K562 (cell line): ENCODE data around the gene ERICH2. TPM values are rescaled to one million over a fixed set of nuclear protein-coding genes. Genes with fewer than 3 reads are reported as not detected.

Source experiments
- ATAC-seq: fragments of 200-7000 bp; cut with Tn5 transposase; 3 replicates; pipeline ENCODE4 v1.9.1; 2020; ENCODE audit warnings: moderate library complexity
- BruUV-seq: library from RNA; stranded (reverse); fragments of 400-500 nt; replicated peaks from 2 replicates; lab custom pipeline; 2021; lab: Mats Ljungman, UMichigan
- CTCF ChIA-PET: fragments of 300-600 bp; formaldehyde crosslinking; extraction: SDS; loops from one replicate; lab custom pipeline; 2021; ENCODE audit warnings: low intra/inter-chr PET ratio; lab: Yijun Ruan, JAX
- POLR2A ChIA-PET: fragments of 300-600, 350-650 bp; sonication (Branson Sonifier 250); formaldehyde crosslinking; extraction: SDS; loops from one replicate; lab custom pipeline; 2021; ENCODE audit warnings: antibody characterized with exemption, inconsistent platforms; lab: Yijun Ruan, JAX
- DNase-seq, 4 experiments: peaks; one replicate each; pipeline versions ENCODE4 v3.0.0 to v3.0.0-alpha.2; 2011 to 2018; ENCODE audit warnings: low spot score in 3 of 4, mixed read lengths in 3 of 4; ENCODE audit errors: extremely low read depth in 1 of 4
- FAIRE-seq: peaks from 2 replicates; lab custom pipeline; 2011; peaks lifted over from hg19 to GRCh38; lab: Jason Lieb, UNC
- H2AFZ ChIP-seq: 2 replicates; pipeline ENCODE4 v1.6.0; 2011; ENCODE audit warnings: low read depth, low read length, control low read depth, inconsistent platforms
- H3K27ac ChIP-seq: fragments of 200-600 bp; 3 replicates; pipeline ENCODE4 v1.8.0; 2011; ENCODE audit warnings: low read depth, mild to moderate bottlenecking, control low read depth, inconsistent platforms, low read length, moderate library complexity, mixed read lengths; ENCODE audit errors: extremely low read depth
- H3K27me3 ChIP-seq, 2 experiments: fragments of 300-600 bp in 1 of 2; 2 replicates in 1 of 2; 3 replicates in 1 of 2; pipeline versions ENCODE4 v1.6.0 to v1.8.0; 2011; ENCODE audit warnings: inconsistent platforms in 2 of 2, low read length in 2 of 2, mild to moderate bottlenecking in 1 of 2, mixed read lengths in 1 of 2, moderate library complexity in 1 of 2; ENCODE audit not compliant: control insufficient read depth in 2 of 2, insufficient read depth in 2 of 2
- H3K36me3 ChIP-seq: fragments of 300-600 bp; 3 replicates; pipeline ENCODE4 v1.8.0; 2011; ENCODE audit warnings: mild to moderate bottlenecking, low read length, inconsistent platforms; ENCODE audit not compliant: control insufficient read depth, insufficient read depth
- H3K4me1 ChIP-seq, 2 experiments: fragments of 200-600 bp in 1 of 2; replicated peaks in 1 of 2; 2 replicates in 1 of 2; 3 replicates in 1 of 2; pipeline versions ENCODE4 v1.5.1 to v1.8.0; 2011; ENCODE audit warnings: inconsistent platforms in 2 of 2, low read length in 2 of 2, mild to moderate bottlenecking in 1 of 2, mixed read lengths in 1 of 2, moderate library complexity in 1 of 2; ENCODE audit not compliant: control insufficient read depth in 2 of 2, insufficient read depth in 2 of 2
- H3K4me2 ChIP-seq: 2 replicates; pipeline ENCODE4 v1.6.1; 2011; ENCODE audit warnings: low read length, control low read depth, inconsistent platforms, mixed read lengths; ENCODE audit not compliant: insufficient read depth
- H3K4me3 ChIP-seq: fragments of 200-600 bp; sonication (generic), shearing (Covaris generic); 2 replicates; pipeline ENCODE4 v1.5.1; 2016; ENCODE audit warnings: control low read depth, inconsistent platforms
- H3K79me2 ChIP-seq: fragments of 200-600 bp; 3 replicates; pipeline ENCODE4 v1.8.0; 2011; ENCODE audit warnings: low read length, inconsistent platforms; ENCODE audit not compliant: control insufficient read depth, insufficient read depth
- H3K9ac ChIP-seq, 2 experiments: 2 replicates each; pipeline versions ENCODE4 v1.6.0 to v1.6.1; 2011; ENCODE audit warnings: low read depth in 2 of 2, low read length in 2 of 2, control low read depth in 1 of 2, inconsistent platforms in 1 of 2, mild to moderate bottlenecking in 1 of 2, mixed read lengths in 1 of 2; ENCODE audit not compliant: insufficient read depth in 1 of 2
- H3K9me1 ChIP-seq: one replicate; pipeline ENCODE4 v1.6.0; 2011; ENCODE audit warnings: inconsistent platforms, mild to moderate bottlenecking, low read length, moderate library complexity; ENCODE audit not compliant: control insufficient read depth, insufficient read depth
- H3K9me3 ChIP-seq: replicated peaks from 2 replicates; pipeline ENCODE4 v1.5.1; 2011; ENCODE audit warnings: low read depth, low read length, inconsistent platforms; ENCODE audit not compliant: control insufficient read depth, insufficient read depth
- H4K20me1 ChIP-seq: replicated peaks from 2 replicates; pipeline ENCODE4 v1.6.1; 2011; ENCODE audit warnings: low read length, inconsistent platforms, mixed read lengths; ENCODE audit not compliant: control insufficient read depth, insufficient read depth
- CCAR2 ChIP-seq: fragments of 200-400 bp; formaldehyde crosslinking; IDR thresholded peaks from 2 replicates; pipeline ENCODE4 v1.6.1; 2017; ENCODE audit warnings: mild to moderate bottlenecking, low read depth, low read length
- DNMT1 ChIP-seq: fragments of 450-650 bp; IDR thresholded peaks from 2 replicates; pipeline ENCODE4 v1.6.1; 2016; ENCODE audit warnings: antibody characterized with exemption, mild to moderate bottlenecking
- GATA2 ChIP-seq: sonication (generic); formaldehyde crosslinking; IDR thresholded peaks from 2 replicates; pipeline ENCODE4 v1.4.0; 2020; ENCODE audit warnings: mild to moderate bottlenecking, missing genetic modification reagents
- HIVEP1 ChIP-seq: fragments of 250-450 bp; sonication (Bioruptor Pico); IDR thresholded peaks from 2 replicates; pipeline ENCODE4 v1.4.0; 2020; ENCODE audit warnings: mild to moderate bottlenecking
- HMGXB4 ChIP-seq: sonication (generic); formaldehyde crosslinking; IDR thresholded peaks from 2 replicates; pipeline ENCODE4 v1.8.1; 2023; ENCODE audit warnings: mild to moderate bottlenecking, missing genetic modification reagents
- IFI16 ChIP-seq: fragments of 250-450 bp; sonication (Bioruptor Pico); IDR thresholded peaks from 2 replicates; pipeline ENCODE4 v2.1.2; 2022; ENCODE audit warnings: mild to moderate bottlenecking, inconsistent platforms
- ILK ChIP-seq: fragments of 450-650 bp; IDR thresholded peaks from 2 replicates; pipeline ENCODE4 v1.6.1; 2016; ENCODE audit warnings: missing genetic modification characterization, low read depth, mild to moderate bottlenecking, missing compliant biosample characterization, moderate library complexity, borderline replicate concordance
- PHB2 ChIP-seq: fragments of 450-650 bp; IDR thresholded peaks from 2 replicates; pipeline ENCODE4 v1.6.1; 2017; ENCODE audit warnings: low read depth
- POLR3A ChIP-seq: IDR thresholded peaks from 2 replicates; pipeline ENCODE4 v1.6.1; 2011; ENCODE audit warnings: borderline replicate concordance, mild to moderate bottlenecking, moderate library complexity; ENCODE audit not compliant: insufficient read length, insufficient read depth; ENCODE audit errors: extremely low read depth
- PTRF ChIP-seq: fragments of 450-650 bp; IDR thresholded peaks from 2 replicates; pipeline ENCODE4 v1.6.1; 2016; ENCODE audit warnings: mild to moderate bottlenecking, missing genetic modification characterization, missing compliant biosample characterization
- ZBTB12 ChIP-seq: fragments of 250-450 bp; sonication (Bioruptor Pico); IDR thresholded peaks from 2 replicates; pipeline ENCODE4 v1.4.0; 2020
- ZNF212 ChIP-seq: fragments of 450-650 bp; formaldehyde crosslinking; IDR thresholded peaks from 2 replicates; pipeline ENCODE4 v1.4.0; 2020; ENCODE audit warnings: mild to moderate bottlenecking
- WGBS: fragments of 100-300 bp; shearing (Covaris generic); methylation state at CpG from one replicate; pipeline ENCODE4 v1.1.6; 2016; ENCODE audit warnings: low coverage, mixed read lengths; ENCODE audit not compliant: insufficient coverage; ENCODE audit errors: missing lambda C conversion rate; 5-methylcytosine and 5-hydroxymethylcytosine counted together
- in situ Hi-C: fragments of 300-500 bp; cut with MboI; formaldehyde crosslinking; loops from 4 replicates; pipeline ENCODE4 v1.15.0; 2018; ENCODE audit warnings: inconsistent platforms, mixed read lengths
- intact Hi-C: fragments of 100-400 bp; cut with micrococcal nuclease; formaldehyde crosslinking; loops from 2 replicates; pipeline ENCODE4 v1.14.2; 2022
- polyA plus RNA-seq, 8 experiments: library from polyadenylated mRNA; depleted of rRNA in 4 of 8; stranded (reverse) in 5 of 8; unstranded in 3 of 8; fragments of >200 nt; fragmentation: Nextera tagmentation in 2 of 8; fragmentation: Illumina TruSeq in 1 of 8; extraction: Ambion mirVana in 2 of 8; extraction: Trizol in 1 of 8; gene quantifications; 2 replicates each; pipeline versions ENCODE4 v1.2.1 to v1.2.3, GENCODE V29; 2011 to 2014; ENCODE audit warnings: inconsistent platforms in 1 of 8, missing spikeins in 1 of 8
- total RNA-seq, 7 experiments: library from RNA; depleted of rRNA in 6 of 7; stranded (reverse); fragments of >200 nt in 6 of 7; fragmentation: Illumina TruSeq in 2 of 7; extraction: Trizol in 2 of 7; gene quantifications; 2 replicates each; pipeline versions ENCODE4 v1.2.1 to v1.2.3, GENCODE V29; 2011 to 2021; ENCODE audit warnings: low replicate concordance in 1 of 7

The ERICH2 gene
- total and polyA plus RNA-seq, 9 of the 15 experiments (the other 6 are each of a cell fraction or from before 2014, with no cell fraction given) = 0.85 to 2.4 (median 1.6) TPM

GRCh38 chr2:170816504-170817092, 46.4 kb downstream of the ERICH2 start, which contains the start of gene GAD1:
GAD1 (plus strand) TSS chr2:170816887; CDS start chr2:170818592, 1,705 bp downstream.
- Histone ChIP-seq H3K36me3 (no peaks in the 10 kb centered on the region), H4K20me1 (no peaks in the 10 kb centered on the region), H2AFZ (peak within 1 kb of the TSS; percentile 91), H3K9me3 (no peaks in the 10 kb centered on the region), H3K79me2 (no peaks in the 10 kb centered on the region; the same call in 2 of the 3 replicates), H3K9me1 (no peaks in the 10 kb centered on the region), H3K9ac (peak within 1 kb of the TSS; percentile 38 to 90; a peak in 3 of 4 replicates), H3K4me1 (peaks cover 6 to 51% of the 10 kb centered on the region in 2 experiments), H3K27ac (no peak within 1 kb of the TSS), H3K4me3 (peak within 1 kb of the TSS; percentile 39), H3K27me3 (peaks cover 0 to 7% of the 10 kb centered on the region in 2 experiments; a peak in 1 of 5 replicates), H3K4me2 (peak within 1 kb of the TSS; percentile 86)
- DNase-seq (peak; percentile 86 to 87 (median 87)), FAIRE-seq (peak; percentile 71), ATAC-seq (peak; percentile 84)
- intact Hi-C loops = loop anchor here (2.0 to 10.0 kb wide), 2 partner anchors 56 to 292 kb away; no protein-coding TSS in a partner anchor
- in situ Hi-C loops = loop anchor here (10.0 to 25.0 kb wide), 2 partner anchors 452 to 879 kb away; no protein-coding TSS in a partner anchor
- under 1% methylated on average over 44 of the region's 49 CpGs for WGBS
- CTCF ChIA-PET = interaction anchor here (0.6 to 2.5 kb wide), 15 partner anchors 51 to 993 kb away, joined by 3 to 28 read pairs (median 5); no protein-coding TSS in a partner anchor
- BruUV-seq = no TSS peak
- POLR2A ChIA-PET = interaction anchor here (0.6 to 2.2 kb wide), 12 partner anchors 17 to 770 kb away, joined by 3 to 6 read pairs (median 3); partner anchors contain the start of gene GORASP2
- TF ChIP-seq DNMT1 (no peak), ZBTB12 (no peak), ZNF212 (CRISPR knock-in tag) (no peak), HIVEP1 (CRISPR knock-in tag) (no peak), CCAR2 (no peak), HMGXB4 (CRISPR knock-in tag) (no peak), POLR3A (no peak), PTRF (tag) (no peak), PHB2 (no peak), GATA2 (CRISPR knock-in tag) (no peak), IFI16 (CRISPR knock-in tag) (no peak), ILK (no peak)
